SU-DHL-6 (cell line): ENCODE results near the gene ZNF333.

Source experiments
- CTCF ChIP-seq: fragments of 200-600 bp; sonication (generic); IDR thresholded peaks from one replicate; pipeline ENCODE4 v1.5.1; 2017; ENCODE audit warnings: antibody characterized with exemption, mild to moderate bottlenecking, low read length, moderate library complexity; ENCODE audit not compliant: insufficient read depth, poor library complexity, severe bottlenecking
- EZH2phosphoT487 ChIP-seq: fragments of 200-600 bp; sonication (generic), shearing (Covaris generic); conservative IDR thresholded peaks from 2 replicates; pipeline ENCODE4 v1.6.1; 2018; ENCODE audit warnings: mild to moderate bottlenecking, antibody characterized with exemption, low read length, moderate library complexity, mixed read lengths

- TF ChIP-seq CTCF (no peak), EZH2phosphoT487 (no peak)
These were observed 77.7 kb downstream of the ZNF333 start for GRCh38 chr19:14767466-14767971.
